ENCODE results near the gene CST7. TPM values are rescaled to one million over a fixed set of nuclear protein-coding genes. Genes with fewer than 3 reads are reported as not detected.

The CST7 gene
- total RNA-seq, 1 experiment from 2014 or later = not detected

GRCh38 chr20:24994470-24995368, 45.6 kb downstream of the CST7 start:
- no peak overlapping the region for H3K4ac ChIP-seq (ENCODE audit: low read depth, low read length)
- peaks cover 4% of the 10 kb centered on the region; the same call in 1 of the 2 replicates for H3K4me1 ChIP-seq (ENCODE audit: insufficient read depth, low read length)
- no peak overlapping the region for H2BK20ac ChIP-seq (ENCODE audit: low read depth, low read length, poor library complexity, severe bottlenecking)
- peaks cover 3% of the 10 kb centered on the region; the same call in 1 of the 2 replicates for H3K79me2 ChIP-seq (ENCODE audit: insufficient read depth, low read length)
- DNase-seq = peak; percentile 76
- no peak overlapping the region for H4K8ac ChIP-seq (replicated peaks; ENCODE audit: insufficient read length, low read depth, low read length)
- H3K14ac ChIP-seq (ENCODE audit: insufficient read depth, low read length) = no peak overlapping the region
- no peak overlapping the region for H3K56ac ChIP-seq (ENCODE audit: insufficient read length, low read depth, low read length)
- no peak overlapping the region for H2AFZ ChIP-seq (ENCODE audit: low read length)
- no peaks in the 10 kb centered on the region for H3K79me1 ChIP-seq (ENCODE audit: insufficient read depth, low read depth, low read length, poor library complexity, severe bottlenecking)
- Mint-ChIP-seq H3K4me3 (no peak overlapping the region; a peak in 1 of 5 replicates), H3K36me3 (ENCODE audit: insufficient read depth in 1 of 3, low read depth in 3 of 3) (peaks cover 0 to 4% (median 0%) of the 10 kb centered on the region in 3 experiments; a peak in 1 of 7 replicates), H3K9me3 (no peaks in the 10 kb centered on the region), H3K4me1 (peaks cover 29 to 36% of the 10 kb centered on the region in 2 experiments), H3K27ac (no peak overlapping the region), H3K27me3 (ENCODE audit: low read depth) (peaks cover 41% of the 10 kb centered on the region)
- H2BK15ac ChIP-seq (ENCODE audit: low read depth, low read length) = no peak overlapping the region
- no peak overlapping the region for H2BK12ac ChIP-seq (ENCODE audit: insufficient read length, low read depth, low read length)
- H4K20me1 ChIP-seq (ENCODE audit: control insufficient read depth, insufficient read depth, insufficient read length) = peaks cover 2% of the 10 kb centered on the region
- no peak overlapping the region for H2AK5ac ChIP-seq (ENCODE audit: insufficient read length, low read length)
- no peak overlapping the region for H3K27ac ChIP-seq (ENCODE audit: insufficient read length, low read depth, low read length)
- no CpG with 5 or more reads among the region's 20 CpGs for WGBS (ENCODE audit: extremely low coverage, insufficient read length, low lambda C conversion rate)
- TF ChIP-seq, protein P1, sequence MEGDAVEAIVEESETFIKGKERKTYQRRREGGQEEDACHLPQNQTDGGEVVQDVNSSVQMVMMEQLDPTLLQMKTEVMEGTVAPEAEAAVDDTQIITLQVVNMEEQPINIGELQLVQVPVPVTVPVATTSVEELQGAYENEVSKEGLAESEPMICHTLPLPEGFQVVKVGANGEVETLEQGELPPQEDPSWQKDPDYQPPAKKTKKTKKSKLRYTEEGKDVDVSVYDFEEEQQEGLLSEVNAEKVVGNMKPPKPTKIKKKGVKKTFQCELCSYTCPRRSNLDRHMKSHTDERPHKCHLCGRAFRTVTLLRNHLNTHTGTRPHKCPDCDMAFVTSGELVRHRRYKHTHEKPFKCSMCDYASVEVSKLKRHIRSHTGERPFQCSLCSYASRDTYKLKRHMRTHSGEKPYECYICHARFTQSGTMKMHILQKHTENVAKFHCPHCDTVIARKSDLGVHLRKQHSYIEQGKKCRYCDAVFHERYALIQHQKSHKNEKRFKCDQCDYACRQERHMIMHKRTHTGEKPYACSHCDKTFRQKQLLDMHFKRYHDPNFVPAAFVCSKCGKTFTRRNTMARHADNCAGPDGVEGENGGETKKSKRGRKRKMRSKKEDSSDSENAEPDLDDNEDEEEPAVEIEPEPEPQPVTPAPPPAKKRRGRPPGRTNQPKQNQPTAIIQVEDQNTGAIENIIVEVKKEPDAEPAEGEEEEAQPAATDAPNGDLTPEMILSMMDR (conservative IDR thresholded peaks at IDR 0.05) = peak; percentile 89
- H3K18ac ChIP-seq (ENCODE audit: insufficient read length, low read depth, low read length) = no peak overlapping the region
- H3K23ac ChIP-seq (ENCODE audit: insufficient read length, low read depth, low read length) = no peak overlapping the region
- no peak overlapping the region for H2BK120ac ChIP-seq (ENCODE audit: low read depth, low read length, poor library complexity, severe bottlenecking)
- H2BK5ac ChIP-seq (ENCODE audit: insufficient read length, low read length) = no peak overlapping the region
- no peak overlapping the region for H4K91ac ChIP-seq (ENCODE audit: insufficient read length, low read depth, low read length)
- H4K5ac ChIP-seq (ENCODE audit: insufficient read length, low read depth, low read length) = no peak overlapping the region
- peaks cover 8% of the 10 kb centered on the region for H3K23me2 ChIP-seq (ENCODE audit: insufficient read length, low read depth, low read length, poor library complexity, severe bottlenecking)
- H3K9me3 ChIP-seq (ENCODE audit: control insufficient read depth, low read depth, low read length) = no peaks in the 10 kb centered on the region
- H3T11ph ChIP-seq (ENCODE audit: low read length) = no peak overlapping the region
- no peak overlapping the region for H3K4me2 ChIP-seq (ENCODE audit: insufficient read depth, insufficient read length, low read length)
- H3K9ac ChIP-seq (ENCODE audit: extremely low read depth, insufficient read length, low read length) = no peak overlapping the region
- no peaks in the 10 kb centered on the region for H3K27me3 ChIP-seq (ENCODE audit: insufficient read depth, low read length)
